Adrenal gland (tissue), 12 donors: ENCODE results near the gene SLAMF9. TPM values are rescaled to one million over a fixed set of nuclear protein-coding genes. Genes with fewer than 3 reads are reported as not detected.

Experiments
- DNase-seq, 7 donors: peaks; one replicate each; pipeline ENCODE4 v3.0.0-alpha.2; 2019 to 2020
- H3K27ac ChIP-seq, 5 donors: fragments of 200-600 bp; sonication (generic) in 4 of 5; 1 replicate in 3 of 5; 2 replicates in 2 of 5; pipeline versions ENCODE4 v1.5.1 to v1.8.0; 2016 to 2020; ENCODE audit warnings: mild to moderate bottlenecking in 1 of 5
- H3K27me3 ChIP-seq: fragments of 200-600 bp; 2 replicates; pipeline ENCODE4 v1.8.0; 2021
- H3K36me3 ChIP-seq, 2 donors: fragments of 200-600 bp; replicated peaks in 1 of 2; 1 replicate in 1 of 2; 2 replicates in 1 of 2; pipeline versions ENCODE4 v1.5.1 to v1.8.0; 2018 to 2022
- H3K4me1 ChIP-seq, 2 donors: fragments of 200-600 bp; replicated peaks in 1 of 2; 1 replicate in 1 of 2; 2 replicates in 1 of 2; pipeline versions ENCODE4 v1.5.1 to v1.8.0; 2018 to 2021
- H3K4me3 ChIP-seq, 4 donors: fragments of 200-600 bp; sonication (generic) in 3 of 4; one replicate each; pipeline ENCODE4 v1.5.1; 2016 to 2018
- H3K9me3 ChIP-seq, 3 donors: fragments of 200-600 bp; sonication (generic) in 1 of 3; replicated peaks in 1 of 3; 1 replicate in 2 of 3; 2 replicates in 1 of 3; pipeline versions ENCODE4 v1.5.1 to v1.8.0; 2016 to 2021
- POLR2A ChIP-seq, 2 donors: fragments of 450-650 bp; IDR thresholded peaks; one replicate each; pipeline ENCODE4 v1.6.1; 2017; ENCODE audit warnings: antibody characterized with exemption in 2 of 2, mild to moderate bottlenecking in 2 of 2, moderate library complexity in 1 of 2
- WGBS, 4 donors: extraction: QIAGEN DNeasy Blood & Tissue Kit in 2 of 4; methylation state at CpG; one replicate each; pipeline versions ENCODE4 v1.1.5 to v1.1.7; 2013 to 2017; 5-methylcytosine and 5-hydroxymethylcytosine counted together
- intact Hi-C, 2 donors: fragments of 100-400 bp; cut with DNase I; formaldehyde crosslinking; loops; one replicate each; pipeline versions ENCODE4 v1.14.1 to v1.15.0; 2022 to 2023
- polyA plus RNA-seq, 3 donors: library from polyadenylated mRNA; stranded (reverse); fragments of 200-250 nt in 2 of 3; fragments of 350-450 nt in 1 of 3; fragmentation: Illumina TruSeq in 1 of 3; extraction: RNeasy Lipid Tissue Mini Kit (QIAGEN cat#74804) in 1 of 3; gene quantifications; one replicate each; pipeline ENCODE4 v1.2.3, GENCODE V29; 2013 to 2014
- total RNA-seq, 9 donors: library from RNA; depleted of rRNA in 4 of 9; stranded (reverse); fragments of >200 nt in 4 of 9; fragments of 120-200 nt in 1 of 9; fragmentation: NEBNext Ultra II Directional in 1 of 9; extraction: Animal tissue kit (Norgen Biotek cat#: 25700) in 1 of 9; gene quantifications; one replicate each; pipeline versions ENCODE4 v1.1.0 to v1.2.4, GENCODE V29; 2013 to 2023
- TF ChIP-seq, protein P1 (sequence below), 6 experiments: fragments of 450-650 bp in 4 of 6; fragments of 200-600 bp in 2 of 6; sonication (generic) in 1 of 6; IDR thresholded peaks; 1 replicate in 5 of 6; 2 replicates in 1 of 6; pipeline versions ENCODE4 v1.5.1 to v1.8.0; 2016 to 2021; ENCODE audit warnings: antibody characterized with exemption in 6 of 6, mild to moderate bottlenecking in 2 of 6, moderate library complexity in 1 of 6
- donor health status: healthy with polysubstance abuse.
- donor health status: Bipolar disorder and iron deficiency.
- donor health status: DM: yes; HTN: yes; CAD: no.
- donor health status: DM: no; HTN: no; CAD: no.
- donor health status: DM: no; HTN: no; CAD: no.
- donor health status: DM: yes; HTN: yes; CAD: no.

Gene SLAMF9
- total and polyA plus RNA-seq, 12 donors = not detected

DNA sequence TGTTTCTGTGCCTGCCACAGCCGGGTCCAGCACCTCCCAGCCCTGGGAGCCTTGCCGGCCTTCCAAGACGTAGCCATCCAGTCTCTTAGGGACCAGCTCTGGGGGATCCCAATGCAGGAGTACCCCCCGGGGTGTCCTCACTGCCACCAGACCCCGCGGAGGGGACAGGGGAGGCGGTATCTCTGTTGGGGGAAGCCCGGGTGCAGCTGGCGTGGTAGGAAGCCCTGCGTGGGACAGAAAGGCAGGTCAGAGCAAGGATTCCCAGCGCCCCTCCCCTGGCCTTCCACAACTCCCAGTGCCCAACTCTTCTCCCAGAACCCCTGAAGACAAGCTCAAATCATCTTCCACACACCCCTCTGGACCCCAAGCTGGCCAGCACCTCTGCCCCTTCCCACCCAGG, 23.8 kb downstream of the SLAMF9 start:
- H3K27me3 ChIP-seq = no peaks in the 10 kb centered on the region
- no peak overlapping the region for H3K27ac ChIP-seq
- H3K36me3 ChIP-seq = no peaks in the 10 kb centered on the region
- no peak overlapping the region for H3K4me3 ChIP-seq
- DNase-seq = no peak
- 93 to 96% (median 94%) methylated on average over 8 to 11 of the region's 11 CpGs; no CpG with 5 or more reads in 1 of the 4 donors for WGBS, 4 donors
- no peak for TF ChIP-seq POLR2A (IDR thresholded peaks at IDR 0.05)
- TF ChIP-seq, protein P1, sequence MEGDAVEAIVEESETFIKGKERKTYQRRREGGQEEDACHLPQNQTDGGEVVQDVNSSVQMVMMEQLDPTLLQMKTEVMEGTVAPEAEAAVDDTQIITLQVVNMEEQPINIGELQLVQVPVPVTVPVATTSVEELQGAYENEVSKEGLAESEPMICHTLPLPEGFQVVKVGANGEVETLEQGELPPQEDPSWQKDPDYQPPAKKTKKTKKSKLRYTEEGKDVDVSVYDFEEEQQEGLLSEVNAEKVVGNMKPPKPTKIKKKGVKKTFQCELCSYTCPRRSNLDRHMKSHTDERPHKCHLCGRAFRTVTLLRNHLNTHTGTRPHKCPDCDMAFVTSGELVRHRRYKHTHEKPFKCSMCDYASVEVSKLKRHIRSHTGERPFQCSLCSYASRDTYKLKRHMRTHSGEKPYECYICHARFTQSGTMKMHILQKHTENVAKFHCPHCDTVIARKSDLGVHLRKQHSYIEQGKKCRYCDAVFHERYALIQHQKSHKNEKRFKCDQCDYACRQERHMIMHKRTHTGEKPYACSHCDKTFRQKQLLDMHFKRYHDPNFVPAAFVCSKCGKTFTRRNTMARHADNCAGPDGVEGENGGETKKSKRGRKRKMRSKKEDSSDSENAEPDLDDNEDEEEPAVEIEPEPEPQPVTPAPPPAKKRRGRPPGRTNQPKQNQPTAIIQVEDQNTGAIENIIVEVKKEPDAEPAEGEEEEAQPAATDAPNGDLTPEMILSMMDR (IDR thresholded peaks at IDR 0.05) = no peak
- H3K9me3 ChIP-seq = no peaks in the 10 kb centered on the region
- intact Hi-C loops = loop anchor here in 1 of 2 donors (5.0 kb wide), 1 partner anchor 72 kb away; no protein-coding TSS in a partner anchor
- H3K4me1 ChIP-seq = peaks cover 4 to 12% of the 10 kb centered on the region in 2 donors

DNA sequence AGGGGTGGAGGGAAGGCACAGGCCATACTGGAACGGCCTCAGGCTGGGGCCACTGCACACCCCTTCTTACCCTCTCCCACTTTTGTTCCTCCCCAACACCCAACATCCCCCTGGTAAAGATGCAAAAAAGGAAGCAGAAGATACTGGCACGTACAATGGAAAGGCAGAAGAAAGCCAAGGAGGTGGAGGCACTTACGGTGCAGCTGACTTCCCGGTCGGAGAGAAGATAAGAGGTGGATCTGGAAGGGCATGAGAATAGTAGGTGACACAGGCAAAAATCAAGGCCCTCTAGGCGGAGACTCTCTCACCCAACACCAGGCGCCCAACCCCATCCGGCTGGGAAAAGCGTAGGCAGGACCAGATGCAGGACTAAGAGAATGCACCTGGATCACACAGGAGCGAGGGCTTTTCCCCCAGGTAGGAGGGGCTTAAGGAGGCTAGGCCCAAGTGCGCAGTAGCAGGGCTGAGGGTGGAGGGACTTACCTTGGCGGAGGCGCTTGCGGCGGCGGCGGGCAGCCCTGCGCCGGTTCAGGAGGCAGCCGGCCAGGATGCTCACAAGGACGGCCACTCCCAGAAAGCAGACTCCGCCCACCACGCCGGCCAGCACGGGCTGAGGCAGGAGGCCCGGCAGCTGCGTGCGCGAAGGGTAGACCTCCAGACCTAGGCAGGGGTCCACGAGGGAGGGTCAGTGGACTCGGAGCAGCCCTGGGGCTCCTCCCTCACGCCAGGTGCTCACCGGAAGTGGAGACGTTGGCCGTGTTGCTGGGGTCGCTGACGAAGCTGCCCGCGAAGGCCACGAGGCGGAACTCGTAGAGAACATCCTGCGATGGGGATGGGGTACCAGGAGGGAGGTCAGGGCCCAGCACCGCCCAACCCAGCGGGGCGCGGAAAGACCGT, 24.6 kb downstream of the SLAMF9 start:
- H3K4me1 ChIP-seq = peaks cover 4 to 12% of the 10 kb centered on the region in 2 donors
- WGBS, 4 donors = 79 to 87% (median 81%) methylated on average over 23 to 48 of the region's 48 CpGs
- H3K27me3 ChIP-seq = no peaks in the 10 kb centered on the region
- H3K27ac ChIP-seq = no peak overlapping the region
- intact Hi-C loops = loop anchor here in 1 of 2 donors (5.0 kb wide), 1 partner anchor 73 kb away; no protein-coding TSS in a partner anchor
- no peak overlapping the region for H3K4me3 ChIP-seq
- no peaks in the 10 kb centered on the region for H3K36me3 ChIP-seq
- peak in 4 of 7 donors; percentile 33 to 48 (median 36) for DNase-seq
- no peak for TF ChIP-seq POLR2A (IDR thresholded peaks at IDR 0.05)
- TF ChIP-seq, protein P1 (IDR thresholded peaks at IDR 0.05) = no peak
- no peaks in the 10 kb centered on the region for H3K9me3 ChIP-seq

DNA sequence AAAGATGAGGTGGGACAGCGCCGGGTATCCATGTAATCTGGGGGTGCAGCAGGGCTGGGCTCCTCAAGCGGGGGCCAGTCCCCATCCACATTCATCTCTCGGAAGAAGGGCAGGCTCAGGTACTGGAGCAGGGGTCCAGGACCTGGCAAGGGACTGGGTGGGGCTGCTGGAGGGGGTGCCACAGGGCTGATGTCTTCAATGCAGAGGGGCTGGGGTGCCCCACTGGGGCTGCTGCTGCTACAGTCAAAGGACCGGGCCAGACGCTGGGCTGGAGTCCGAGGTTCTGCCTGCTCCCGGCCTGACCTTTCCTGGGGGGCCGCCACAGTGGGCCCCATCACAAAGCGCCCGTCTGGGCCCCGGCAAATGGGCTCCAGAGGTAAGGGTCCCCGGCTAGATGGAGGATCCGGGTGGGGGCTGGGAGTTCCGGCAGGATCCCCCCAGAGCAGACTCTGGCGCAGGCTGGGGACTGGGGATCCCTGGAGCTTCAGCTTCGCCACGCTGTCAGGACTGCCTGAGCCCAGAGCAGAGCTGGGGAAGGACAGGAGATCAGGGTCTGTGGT, 25.5 kb downstream of the SLAMF9 start:
- Histone ChIP-seq H3K4me1 (peaks cover 4 to 18% of the 10 kb centered on the region in 2 donors), H3K27me3 (no peaks in the 10 kb centered on the region), H3K4me3 (no peak overlapping the region), H3K27ac (no peak overlapping the region), H3K9me3 (no peaks in the 10 kb centered on the region), H3K36me3 (no peaks in the 10 kb centered on the region)
- no peak for DNase-seq
- TF ChIP-seq POLR2A (IDR thresholded peaks at IDR 0.05) = no peak
- TF ChIP-seq, protein P1 (IDR thresholded peaks at IDR 0.05) = no peak
- WGBS, 4 donors = 89 to 100% (median 91%) methylated on average over 2 to 18 of the region's 18 CpGs
- intact Hi-C loops = no loop called here

DNA sequence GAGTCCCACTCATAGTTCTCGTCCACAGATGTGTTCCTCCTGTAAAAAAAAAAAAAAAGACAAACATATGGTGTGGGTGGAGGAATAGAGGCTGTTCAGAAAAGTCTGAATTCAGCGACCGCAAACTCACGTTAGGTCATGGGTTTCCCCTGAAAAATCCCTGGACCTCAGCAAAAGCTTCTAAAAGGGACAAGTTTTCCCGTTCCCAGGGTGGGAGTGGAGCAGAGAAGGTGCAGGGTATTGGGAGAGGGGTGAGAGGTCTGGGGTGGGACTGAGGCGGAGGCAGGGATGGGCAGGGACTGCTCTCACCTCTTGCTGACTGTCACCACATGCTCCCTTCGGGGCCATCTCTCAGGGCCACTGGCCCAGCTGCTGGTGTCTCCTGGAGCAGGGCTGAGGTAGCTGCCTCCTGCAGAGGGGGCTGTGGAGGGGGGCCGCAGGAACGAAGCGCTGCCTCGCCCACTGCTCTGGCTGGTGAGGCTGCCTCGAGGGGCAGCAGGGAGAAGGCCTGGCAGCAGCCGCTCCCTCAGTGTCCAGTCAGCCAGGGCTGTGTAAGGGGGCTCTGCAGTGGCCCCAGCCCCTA, 26.1 kb downstream of the SLAMF9 start:
- Histone ChIP-seq H3K36me3 (no peaks in the 10 kb centered on the region), H3K9me3 (no peaks in the 10 kb centered on the region), H3K27me3 (no peaks in the 10 kb centered on the region), H3K4me3 (no peak overlapping the region), H3K27ac (no peak overlapping the region), H3K4me1 (peaks cover 4 to 24% of the 10 kb centered on the region in 2 donors)
- WGBS, 4 donors = 78 to 87% (median 83%) methylated on average over 13 of the region's 13 CpGs
- no peak for TF ChIP-seq POLR2A (IDR thresholded peaks at IDR 0.05)
- TF ChIP-seq, protein P1 (IDR thresholded peaks at IDR 0.05) = no peak
- no peak for DNase-seq
- intact Hi-C loops = no loop called here
